ENCODE results near the gene CDCP1.

DNA sequence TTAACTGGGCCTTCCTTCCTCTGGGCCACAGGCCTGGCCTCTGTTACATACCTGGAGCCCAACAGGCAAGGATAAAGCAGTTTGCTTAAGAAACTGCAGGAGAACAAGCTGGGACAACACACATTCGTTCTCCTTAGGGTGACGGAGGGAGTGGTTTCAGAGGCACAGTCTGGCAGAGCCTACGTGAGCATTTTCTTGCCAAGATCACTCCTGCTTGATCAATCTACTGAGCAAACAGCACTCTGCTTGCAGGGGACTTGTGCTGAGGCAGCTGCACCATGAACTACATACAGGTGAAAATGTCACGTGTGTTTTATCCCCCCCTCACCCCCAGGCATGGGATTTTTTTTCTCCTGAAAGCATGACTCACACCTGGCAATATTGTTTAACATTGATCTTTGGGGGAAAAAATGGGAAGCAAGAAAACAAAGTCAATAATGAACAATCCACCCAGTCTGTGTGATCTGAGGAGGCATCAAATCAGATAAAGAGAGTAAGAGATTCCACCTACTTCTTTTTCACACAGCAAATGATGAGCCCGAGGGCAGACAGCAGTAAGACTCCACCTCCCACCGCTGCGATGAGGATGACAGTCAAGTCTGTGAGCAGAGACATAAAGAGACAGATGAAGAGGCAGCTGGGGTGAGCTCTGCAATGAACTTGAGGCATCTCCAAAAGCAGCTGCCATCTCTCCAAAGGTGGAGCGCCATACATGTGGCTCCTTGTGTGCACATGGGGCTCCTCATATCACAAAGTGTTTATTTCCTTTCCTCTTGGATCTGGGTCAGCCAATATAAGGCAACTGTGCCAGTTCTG is 57.4 kb downstream of the CDCP1 start:
- TF ChIP-seq CTCF (IDR thresholded peaks at IDR 0.05): no peak
- TF ChIP-seq POLR2A (IDR thresholded peaks at IDR 0.05; ENCODE audit: low read depth): no peak
